RWPE1 (cell line): ENCODE data around the gene MARCHF9.

Experiments
- CTCF ChIA-PET: fragments of 350-600 bp; sonication (Branson Sonifier 250); formaldehyde crosslinking; extraction: SDS; loops from one replicate; lab custom pipeline; 2021; lab: Yijun Ruan, JAX
- POLR2A ChIA-PET: fragments of 400-600 bp; formaldehyde crosslinking; extraction: SDS; loops from one replicate; lab custom pipeline; 2020; ENCODE audit warnings: antibody characterized with exemption; ENCODE audit not compliant: low non-redundant PET; lab: Yijun Ruan, JAX
- DNase-seq: peaks from one replicate; pipeline ENCODE4 v3.0.0; 2012; ENCODE audit warnings: low spot score
- H3K27ac ChIP-seq: fragments of 450-650 bp; 2 replicates; pipeline ENCODE4 v1.5.1; 2017
- CTCF ChIP-seq: fragments of 450-650 bp; conservative IDR thresholded peaks from 2 replicates; pipeline ENCODE4 v1.5.1; 2017; ENCODE audit warnings: low read depth, mild to moderate bottlenecking

The MARCHF9 gene

GRCh38 chr12:57751788-57752667, 2.9 kb upstream of the MARCHF9 start, which contains the start of gene CDK4:
TSS of gene CDK4 (minus strand) at chr12:57752310. CDS start at chr12:57751717, 593 bp downstream.
- DNase-seq = peak; percentile 98
- POLR2A ChIA-PET = no interaction called here
- CTCF ChIA-PET = interaction anchor here (0.8 kb wide), 1 partner anchor 26 kb away, joined by 3 read pairs; no protein-coding TSS in a partner anchor
- TF ChIP-seq CTCF = no peak
- peak within 1 kb of the TSS; percentile 81 for H3K27ac ChIP-seq

- POLR2A ChIA-PET = no interaction called here
- no peak for TF ChIP-seq CTCF
- H3K27ac ChIP-seq = peak overlapping the region; percentile 81
- CTCF ChIA-PET = no interaction called here
- DNase-seq = no peak
Measured at GRCh38 chr12:57752668-57753000, 2.3 kb upstream of the MARCHF9 start.

GRCh38 chr12:57753756-57754337, 1.1 kb upstream of the MARCHF9 start:
- POLR2A ChIA-PET = no interaction called here
- DNase-seq = no peak
- no peak overlapping the region for H3K27ac ChIP-seq
- TF ChIP-seq CTCF = no peak
- CTCF ChIA-PET = interaction anchor here (0.7 kb wide), 1 partner anchor 27 kb away, joined by 3 read pairs; no protein-coding TSS in a partner anchor

- no peak for TF ChIP-seq CTCF
- peak overlapping the region; percentile 79 for H3K27ac ChIP-seq
- no peak for DNase-seq
- ChIA-PET POLR2A (no interaction called here), CTCF (no interaction called here)
Measured at GRCh38 chr12:57755194-57755453, 221 bp downstream of the MARCHF9 start.

GRCh38 chr12:57755454-57756372, 810 bp downstream of the MARCHF9 start:
- ChIA-PET POLR2A (interaction anchor here (0.6 kb wide), 1 partner anchor 146 kb away, joined by 3 read pairs; no protein-coding TSS in a partner anchor), CTCF (interaction anchor here (0.5 to 0.9 kb wide), 5 partner anchors 9 to 214 kb away, joined by 3 to 6 read pairs (median 3); no protein-coding TSS in a partner anchor)
- H3K27ac ChIP-seq = peak overlapping the region; percentile 79
- DNase-seq = no peak
- TF ChIP-seq CTCF = no peak
